K562 (cell line): ENCODE measurements around the gene USP49. TPM values are rescaled to one million over a fixed set of nuclear protein-coding genes. Genes with fewer than 3 reads are reported as not detected.

Source experiments
- E4F1 ChIP-seq: fragments of 250-450 bp; sonication (Bioruptor Pico); IDR thresholded peaks from 2 replicates; pipeline ENCODE4 v1.5.0; 2021; ENCODE audit warnings: mild to moderate bottlenecking, borderline replicate concordance
- KLF10 ChIP-seq: fragments of 250-450 bp; sonication (Bioruptor Pico); IDR thresholded peaks from 2 replicates; pipeline ENCODE4 v1.6.1; 2021; ENCODE audit warnings: matching md5 sums
- NCOA2 ChIP-seq, 2 experiments: fragments of 450-650 bp; IDR thresholded peaks; 2 replicates each; pipeline ENCODE4 v1.6.1; 2018; ENCODE audit warnings: mild to moderate bottlenecking in 2 of 2, moderate library complexity in 1 of 2; ENCODE audit not compliant: partially characterized antibody in 2 of 2
- PATZ1 ChIP-seq: fragments of 250-450 bp; sonication (Bioruptor Pico); IDR thresholded peaks from 2 replicates; pipeline ENCODE4 v1.5.0; 2020; ENCODE audit warnings: mild to moderate bottlenecking, borderline replicate concordance
- PHTF2 ChIP-seq: fragments of 250-450 bp; sonication (Bioruptor Pico); IDR thresholded peaks from 2 replicates; pipeline ENCODE4 v1.5.0; 2021; ENCODE audit warnings: mild to moderate bottlenecking
- SAFB ChIP-seq: fragments of 200-400 bp; formaldehyde crosslinking; IDR thresholded peaks from 2 replicates; pipeline ENCODE4 v1.6.1; 2017; ENCODE audit warnings: low read depth, low read length, borderline replicate concordance
- TAF1 ChIP-seq: IDR thresholded peaks from 2 replicates; pipeline ENCODE4 v1.6.1; 2011; ENCODE audit warnings: mild to moderate bottlenecking, low read length, moderate library complexity; ENCODE audit not compliant: insufficient read depth, control insufficient read depth, severe bottlenecking; ENCODE audit errors: extremely low read depth
- TCF7L2 ChIP-seq: fragments of 150-350 bp; IDR thresholded peaks from 2 replicates; pipeline ENCODE4 v1.6.1; 2016; ENCODE audit warnings: low read depth, mild to moderate bottlenecking, low read length, moderate library complexity
- TEAD4 ChIP-seq, 2 experiments: sonication (generic) in 1 of 2; formaldehyde crosslinking in 1 of 2; IDR thresholded peaks; 2 replicates each; pipeline versions ENCODE4 v1.6.1 to v1.8.0; 2012 to 2022; ENCODE audit warnings: borderline replicate concordance in 1 of 2, inconsistent platforms in 1 of 2, low read length in 1 of 2, mild to moderate bottlenecking in 1 of 2, missing genetic modification reagents in 1 of 2
- ZC3H4 ChIP-seq: sonication (generic); formaldehyde crosslinking; IDR thresholded peaks from 2 replicates; pipeline ENCODE4 v1.9.0; 2021; ENCODE audit warnings: missing genetic modification reagents, borderline replicate concordance
- ZNF212 ChIP-seq: fragments of 450-650 bp; formaldehyde crosslinking; IDR thresholded peaks from 2 replicates; pipeline ENCODE4 v1.4.0; 2020; ENCODE audit warnings: mild to moderate bottlenecking
- ZNF24 ChIP-seq: fragments of 450-650 bp; IDR thresholded peaks from 2 replicates; pipeline ENCODE4 v1.6.1; 2016
- ZNF583 ChIP-seq: fragments of 250-450 bp; sonication (Bioruptor Pico); IDR thresholded peaks from 2 replicates; pipeline ENCODE4 v1.4.0; 2020
- ZNF668 ChIP-seq: fragments of 250-450 bp; sonication (Bioruptor Pico); IDR thresholded peaks from 2 replicates; pipeline ENCODE4 v1.8.0; 2022; ENCODE audit warnings: mild to moderate bottlenecking, inconsistent platforms
- ZNF740 ChIP-seq, 3 experiments: fragments of 200-800 bp in 1 of 3; sonication (Bioruptor generic) in 1 of 3; sonication (generic) in 1 of 3; formaldehyde crosslinking in 1 of 3; IDR thresholded peaks; 2 replicates each; pipeline versions ENCODE4 v1.6.1 to v1.8.0; 2016 to 2022; ENCODE audit warnings: mild to moderate bottlenecking in 2 of 3, missing compliant biosample characterization in 2 of 3, missing genetic modification characterization in 2 of 3, missing genetic modification reagents in 1 of 3
- ZNF764 ChIP-seq: fragments of 250-450 bp; sonication (Bioruptor Pico); IDR thresholded peaks from 2 replicates; pipeline ENCODE4 v1.4.0; 2020; ENCODE audit warnings: low read depth, mild to moderate bottlenecking, moderate library complexity
- ZNF77 ChIP-seq: fragments of 250-450 bp; sonication (Bioruptor Pico); IDR thresholded peaks from 2 replicates; pipeline ENCODE4 v1.5.0; 2020
- polyA plus RNA-seq, 8 experiments: library from polyadenylated mRNA; depleted of rRNA in 4 of 8; stranded (reverse) in 5 of 8; unstranded in 3 of 8; fragments of >200 nt; fragmentation: Nextera tagmentation in 2 of 8; fragmentation: Illumina TruSeq in 1 of 8; extraction: Ambion mirVana in 2 of 8; extraction: Trizol in 1 of 8; gene quantifications; 2 replicates each; pipeline versions ENCODE4 v1.2.1 to v1.2.3, GENCODE V29; 2011 to 2014; ENCODE audit warnings: inconsistent platforms in 1 of 8, missing spikeins in 1 of 8
- total RNA-seq, 7 experiments: library from RNA; depleted of rRNA in 6 of 7; stranded (reverse); fragments of >200 nt in 6 of 7; fragmentation: Illumina TruSeq in 2 of 7; extraction: Trizol in 2 of 7; gene quantifications; 2 replicates each; pipeline versions ENCODE4 v1.2.1 to v1.2.3, GENCODE V29; 2011 to 2021; ENCODE audit warnings: low replicate concordance in 1 of 7
- TF ChIP-seq, protein P1 (sequence below): fragments of 450-650 bp; formaldehyde crosslinking; IDR thresholded peaks from 2 replicates; pipeline ENCODE4 v1.4.0; 2020; ENCODE audit warnings: mild to moderate bottlenecking
- TF ChIP-seq, protein P2 (sequence below), 2 experiments: fragments of 450-650 bp; IDR thresholded peaks; 2 replicates each; pipeline ENCODE4 v1.6.1; 2016

USP49 gene
- total and polyA plus RNA-seq, 9 of the 15 experiments (the other 6 are each of a cell fraction or from before 2014, with no cell fraction given), result 1.0 to 9.9 (median 6.5) TPM

DNA sequence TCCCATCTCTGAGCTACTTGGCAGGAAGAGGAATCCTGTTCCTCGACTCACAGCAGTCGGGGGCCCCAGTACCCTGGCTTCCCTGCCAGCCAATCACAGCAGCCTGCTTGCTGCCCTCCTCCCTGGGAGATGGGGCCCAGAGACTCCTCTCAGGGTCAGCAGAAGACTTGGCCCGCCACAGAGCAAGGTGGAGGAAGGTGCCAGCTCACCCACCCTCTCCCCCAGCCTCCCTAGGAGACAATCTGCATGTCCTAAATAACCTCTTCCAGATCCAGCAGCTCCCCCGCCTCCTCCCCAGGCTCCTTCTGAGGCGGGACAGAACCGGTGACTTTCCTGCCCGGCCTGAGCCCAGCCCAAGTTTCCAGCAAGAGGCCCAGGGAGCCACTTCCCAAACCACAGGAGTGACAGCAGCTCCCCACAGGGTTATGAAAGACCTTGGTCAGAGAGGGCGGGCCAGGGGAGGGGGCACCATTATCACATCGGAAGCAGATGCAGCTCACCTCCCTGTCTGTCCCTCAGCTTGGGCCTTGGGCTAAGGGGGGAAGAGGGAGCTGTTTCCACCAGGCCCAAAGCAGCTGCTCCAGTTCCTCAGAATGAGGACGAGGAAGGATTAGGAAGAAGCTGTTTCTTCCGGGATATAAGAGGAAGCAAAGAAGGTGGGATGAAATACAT is 44.1 kb upstream of the USP49 start (continued):
- TF ChIP-seq ZNF740 (CRISPR knock-in tag; IDR thresholded peaks at IDR 0.05) (no peak), ZNF740 (tag; IDR thresholded peaks at IDR 0.05) (no peak), PATZ1 (0 out of 2 replicates have a peak, but pooled peaks have one; percentile 56), ZNF764 (0 out of 2 replicates have a peak, but pooled peaks have one; percentile 2), NCOA2 (IDR thresholded peaks at IDR 0.05; ENCODE audit: partially characterized antibody in 2 of 2) (no peak), ZNF212 (no peak), KLF10 (CRISPR knock-in tag) (no peak), ZNF24 (peak; percentile 55; the same call in 1 of the 2 replicates), TAF1 (peak; percentile 30), ZC3H4 (no peak), PHTF2 (CRISPR knock-in tag) (no peak), ZNF77 (CRISPR knock-in tag) (no peak), SAFB (no peak), ZNF668 (no peak), E4F1 (CRISPR knock-in tag) (no peak), ZNF583 (CRISPR knock-in tag) (0 out of 2 replicates have a peak, but pooled peaks have one; percentile 53), TEAD4 (IDR thresholded peaks at IDR 0.05; ENCODE audit: low read length) (peak; percentile 81; the same call in 1 of the 2 replicates), TEAD4 (CRISPR knock-in tag; IDR thresholded peaks at IDR 0.05; ENCODE audit: borderline replicate concordance) (no peak), TCF7L2 (no peak)
- TF ChIP-seq, protein P1, sequence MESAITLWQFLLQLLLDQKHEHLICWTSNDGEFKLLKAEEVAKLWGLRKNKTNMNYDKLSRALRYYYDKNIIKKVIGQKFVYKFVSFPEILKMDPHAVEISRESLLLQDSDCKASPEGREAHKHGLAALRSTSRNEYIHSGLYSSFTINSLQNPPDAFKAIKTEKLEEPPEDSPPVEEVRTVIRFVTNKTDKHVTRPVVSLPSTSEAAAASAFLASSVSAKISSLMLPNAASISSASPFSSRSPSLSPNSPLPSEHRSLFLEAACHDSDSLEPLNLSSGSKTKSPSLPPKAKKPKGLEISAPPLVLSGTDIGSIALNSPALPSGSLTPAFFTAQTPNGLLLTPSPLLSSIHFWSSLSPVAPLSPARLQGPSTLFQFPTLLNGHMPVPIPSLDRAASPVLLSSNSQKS (CRISPR knock-in tag), result no peak
- TF ChIP-seq, protein P2, sequence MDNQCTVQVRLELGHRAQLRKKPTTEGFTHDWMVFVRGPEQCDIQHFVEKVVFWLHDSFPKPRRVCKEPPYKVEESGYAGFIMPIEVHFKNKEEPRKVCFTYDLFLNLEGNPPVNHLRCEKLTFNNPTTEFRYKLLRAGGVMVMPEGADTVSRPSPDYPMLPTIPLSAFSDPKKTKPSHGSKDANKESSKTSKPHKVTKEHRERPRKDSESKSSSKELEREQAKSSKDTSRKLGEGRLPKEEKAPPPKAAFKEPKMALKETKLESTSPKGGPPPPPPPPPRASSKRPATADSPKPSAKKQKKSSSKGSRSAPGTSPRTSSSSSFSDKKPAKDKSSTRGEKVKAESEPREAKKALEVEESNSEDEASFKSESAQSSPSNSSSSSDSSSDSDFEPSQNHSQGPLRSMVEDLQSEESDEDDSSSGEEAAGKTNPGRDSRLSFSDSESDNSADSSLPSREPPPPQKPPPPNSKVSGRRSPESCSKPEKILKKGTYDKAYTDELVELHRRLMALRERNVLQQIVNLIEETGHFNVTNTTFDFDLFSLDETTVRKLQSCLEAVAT (IDR thresholded peaks at IDR 0.05), result peak in 1 of 2 experiments; percentile 94; a peak in 2 of 4 replicates
